BJ (cell line): ENCODE data around the gene ZFYVE26. TPM values are rescaled to one million over a fixed set of nuclear protein-coding genes. Genes with fewer than 3 reads are reported as not detected.
"Not testable (repeated sequence)": the region's sequence is repeated elsewhere in the genome, so short reads cannot be mapped to it uniquely, and the experiment has no call there.

Source experiments
- CTCF ChIA-PET: fragments of 350-600 bp; formaldehyde crosslinking; extraction: SDS; loops from one replicate; lab custom pipeline; 2021; ENCODE audit warnings: antibody characterized with exemption, inconsistent platforms; lab: Yijun Ruan, JAX
- POLR2A ChIA-PET: fragments of 300-600 bp; sonication (Branson Sonifier 250); formaldehyde crosslinking; extraction: SDS; loops from one replicate; lab custom pipeline; 2021; ENCODE audit warnings: antibody characterized with exemption; lab: Charles Lee
- DNase-seq: peaks from one replicate; pipeline ENCODE4 v3.0.0-alpha.2; 2011; ENCODE audit warnings: low read depth
- H3K27me3 ChIP-seq: 2 replicates; pipeline ENCODE4 v1.6.0; 2011; ENCODE audit warnings: low read length; ENCODE audit not compliant: control insufficient read depth, insufficient read depth
- H3K36me3 ChIP-seq: 2 replicates; pipeline ENCODE4 v1.5.1; 2011; ENCODE audit warnings: low read length; ENCODE audit not compliant: control insufficient read depth, insufficient read depth
- H3K4me3 ChIP-seq: 2 replicates; pipeline ENCODE4 v1.5.1; 2011; ENCODE audit warnings: low read depth, mild to moderate bottlenecking, control low read depth, low read length
- polyA plus RNA-seq: library from polyadenylated mRNA; depleted of rRNA; stranded (reverse); fragments of >200 nt; gene quantifications from 2 replicates; pipeline ENCODE4 v1.2.3, GENCODE V29; 2011
- TF ChIP-seq, protein P1 (sequence below): IDR thresholded peaks from 2 replicates; pipeline ENCODE4 v1.5.1; 2011; ENCODE audit warnings: low read depth, mild to moderate bottlenecking, control low read depth, inconsistent platforms, low read length, moderate library complexity; ENCODE audit not compliant: insufficient read depth

Gene ZFYVE26
- polyA plus RNA-seq, 1 experiment, result 14.2 TPM

DNA sequence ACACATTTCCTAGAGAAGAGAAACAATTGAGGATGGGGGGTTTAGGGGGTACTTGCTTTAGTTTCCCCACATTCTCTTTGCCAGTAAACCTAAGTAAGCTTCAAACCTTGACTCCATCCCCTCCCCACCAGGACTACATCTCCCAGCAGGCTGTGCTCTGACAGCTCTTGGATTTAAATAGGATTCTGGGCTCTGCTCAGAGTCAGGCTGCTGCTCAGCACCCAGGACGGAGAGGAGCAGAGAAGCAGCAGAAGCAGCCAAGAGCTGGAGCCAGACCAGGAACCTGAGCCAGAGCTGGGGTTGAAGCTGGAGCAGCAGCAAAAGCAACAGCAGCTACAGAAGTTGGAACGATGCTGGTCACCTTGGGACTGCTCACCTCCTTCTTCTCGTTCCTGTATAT lies 94.1 kb downstream of the ZFYVE26 start:
- Histone ChIP-seq H3K36me3 (no peaks in the 10 kb centered on the region), H3K27me3 (peaks cover 15% of the 10 kb centered on the region), H3K4me3 (no peak overlapping the region)
- ChIA-PET POLR2A (no interaction called here), CTCF (interaction anchor here (0.7 to 4.4 kb wide), 5 partner anchors 8 to 151 kb away, joined by 3 to 14 read pairs (median 4); no protein-coding TSS in a partner anchor)
- TF ChIP-seq, protein P1, sequence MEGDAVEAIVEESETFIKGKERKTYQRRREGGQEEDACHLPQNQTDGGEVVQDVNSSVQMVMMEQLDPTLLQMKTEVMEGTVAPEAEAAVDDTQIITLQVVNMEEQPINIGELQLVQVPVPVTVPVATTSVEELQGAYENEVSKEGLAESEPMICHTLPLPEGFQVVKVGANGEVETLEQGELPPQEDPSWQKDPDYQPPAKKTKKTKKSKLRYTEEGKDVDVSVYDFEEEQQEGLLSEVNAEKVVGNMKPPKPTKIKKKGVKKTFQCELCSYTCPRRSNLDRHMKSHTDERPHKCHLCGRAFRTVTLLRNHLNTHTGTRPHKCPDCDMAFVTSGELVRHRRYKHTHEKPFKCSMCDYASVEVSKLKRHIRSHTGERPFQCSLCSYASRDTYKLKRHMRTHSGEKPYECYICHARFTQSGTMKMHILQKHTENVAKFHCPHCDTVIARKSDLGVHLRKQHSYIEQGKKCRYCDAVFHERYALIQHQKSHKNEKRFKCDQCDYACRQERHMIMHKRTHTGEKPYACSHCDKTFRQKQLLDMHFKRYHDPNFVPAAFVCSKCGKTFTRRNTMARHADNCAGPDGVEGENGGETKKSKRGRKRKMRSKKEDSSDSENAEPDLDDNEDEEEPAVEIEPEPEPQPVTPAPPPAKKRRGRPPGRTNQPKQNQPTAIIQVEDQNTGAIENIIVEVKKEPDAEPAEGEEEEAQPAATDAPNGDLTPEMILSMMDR, result no peak
- DNase-seq, result no peak

DNA sequence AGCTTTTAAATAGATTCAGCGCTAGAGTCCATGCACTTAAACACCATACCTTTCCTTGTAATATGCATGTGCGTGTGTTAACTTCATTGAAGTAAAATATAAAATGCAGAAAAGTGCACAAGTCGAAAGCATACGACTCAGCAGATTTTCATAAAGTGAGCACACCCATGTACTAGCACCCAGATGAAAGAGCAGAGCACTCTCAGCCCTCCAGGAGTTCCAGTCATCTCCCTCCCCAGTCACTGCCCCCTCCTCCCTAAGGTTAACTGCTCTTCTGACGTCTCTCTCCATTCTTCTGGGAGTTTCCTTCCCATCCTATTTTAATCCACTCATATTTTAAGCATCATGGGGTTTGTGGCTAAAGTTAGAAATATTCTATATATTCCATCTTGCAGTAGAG lies 94.5 kb downstream of the ZFYVE26 start:
- ChIA-PET CTCF (interaction anchor here (0.7 to 4.4 kb wide), 5 partner anchors 8 to 151 kb away, joined by 3 to 14 read pairs (median 4); no protein-coding TSS in a partner anchor), POLR2A (no interaction called here)
- H3K4me3 ChIP-seq, result no peak overlapping the region
- H3K27me3 ChIP-seq, result peaks cover 14% of the 10 kb centered on the region
- DNase-seq, result no peak
- no peaks in the 10 kb centered on the region for H3K36me3 ChIP-seq
- TF ChIP-seq, protein P1, result no peak

DNA sequence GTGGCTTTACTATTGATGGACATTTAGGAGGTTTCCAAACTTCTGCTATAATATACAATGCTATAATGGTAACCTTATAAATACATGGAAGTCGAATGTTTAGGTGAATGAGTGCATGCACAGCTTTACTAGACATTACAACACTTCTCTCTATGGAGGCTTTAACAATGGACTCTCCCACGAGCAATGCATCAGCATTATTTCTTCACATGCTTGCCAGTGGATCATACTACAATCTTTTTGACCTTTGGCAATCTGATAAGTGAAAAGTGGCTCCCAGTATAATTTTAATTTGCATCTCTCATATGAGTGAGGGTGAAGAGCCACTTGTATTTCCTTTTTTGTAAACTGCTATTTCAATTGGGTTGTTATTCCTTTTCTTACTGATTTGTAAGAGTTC lies 96.5 kb downstream of the ZFYVE26 start:
- CTCF ChIA-PET, result interaction anchor here (4.4 kb wide), 1 partner anchor 15 kb away, joined by 14 read pairs; no protein-coding TSS in a partner anchor
- Histone ChIP-seq H3K4me3 (no peak overlapping the region), H3K36me3 (no peaks in the 10 kb centered on the region), H3K27me3 (peaks cover 9% of the 10 kb centered on the region)
- POLR2A ChIA-PET, result no interaction called here
- TF ChIP-seq, protein P1, result no peak
- DNase-seq, result no peak

DNA sequence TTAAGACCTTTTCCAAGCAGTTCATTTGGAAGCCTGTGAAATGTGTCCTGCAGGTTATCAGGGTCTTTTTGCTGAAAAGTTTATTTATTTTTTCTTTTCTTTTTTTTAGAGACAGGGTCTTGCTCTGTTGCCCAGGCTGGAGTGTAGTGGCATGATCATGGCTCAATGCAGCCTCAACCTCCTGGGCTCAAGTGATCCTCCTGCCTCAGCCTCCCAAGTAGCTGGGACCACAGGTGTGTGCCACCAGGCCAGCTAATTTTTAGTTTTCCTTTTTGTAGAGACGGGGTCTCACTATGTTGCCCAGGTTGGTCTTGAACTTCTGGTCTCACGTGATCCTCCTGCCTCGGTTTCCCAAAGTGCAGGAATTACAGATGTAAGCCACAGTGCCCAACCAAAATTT lies 97.0 kb downstream of the ZFYVE26 start:
- H3K36me3 ChIP-seq, POLR2A ChIA-PET, H3K4me3 ChIP-seq, H3K27me3 ChIP-seq, DNase-seq: not testable (repeated sequence)
- CTCF ChIA-PET, result interaction anchor here (4.4 kb wide), 1 partner anchor 15 kb away, joined by 14 read pairs; no protein-coding TSS in a partner anchor

DNA sequence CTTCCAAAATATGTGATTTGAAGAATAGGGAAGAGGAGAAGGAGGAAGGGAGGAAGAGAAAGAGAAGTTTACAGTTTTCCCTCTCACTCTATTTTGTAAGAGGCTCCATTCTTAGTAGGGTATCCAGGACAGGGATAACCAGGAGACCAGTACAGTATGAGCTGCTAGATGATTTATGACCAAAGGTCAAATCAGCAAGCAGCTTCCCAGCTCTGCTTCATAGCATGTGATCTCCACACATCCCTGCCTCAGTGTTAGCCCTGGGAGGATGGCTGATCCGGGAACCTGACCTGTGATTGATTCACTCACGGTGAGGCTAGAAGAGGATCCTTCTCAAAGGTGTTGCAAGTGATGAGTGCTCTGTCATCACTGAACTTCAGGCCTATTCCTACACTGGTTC lies 98.1 kb downstream of the ZFYVE26 start:
- CTCF ChIA-PET, result interaction anchor here (1.0 kb wide), 1 partner anchor 134 kb away, joined by 3 read pairs; no protein-coding TSS in a partner anchor
- Histone ChIP-seq H3K36me3 (no peaks in the 10 kb centered on the region), H3K27me3 (peaks cover 9% of the 10 kb centered on the region), H3K4me3 (no peak overlapping the region)
- DNase-seq, result no peak
- TF ChIP-seq, protein P1, result no peak
- POLR2A ChIA-PET, result no interaction called here

DNA sequence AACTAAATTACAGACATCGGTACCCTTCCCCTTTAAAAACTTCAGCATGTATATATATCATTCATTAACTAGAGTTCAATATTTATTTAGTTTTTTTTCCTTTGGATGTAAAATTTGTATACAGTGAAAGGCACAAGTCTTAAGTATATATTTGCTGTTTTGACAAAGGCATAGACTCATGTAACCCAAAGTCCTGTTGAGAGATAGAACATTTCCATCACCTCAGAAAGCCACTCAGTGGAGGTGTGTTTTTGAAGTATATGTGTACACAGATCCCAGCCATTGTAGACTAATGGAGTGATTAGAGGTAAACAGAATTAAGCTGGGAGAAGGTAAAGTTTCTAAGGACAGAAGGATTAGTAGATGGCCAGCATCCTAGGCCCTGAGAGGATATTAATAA lies 99.3 kb downstream of the ZFYVE26 start:
- TF ChIP-seq, protein P1, result no peak
- Histone ChIP-seq H3K27me3 (peaks cover 9% of the 10 kb centered on the region), H3K4me3 (no peak overlapping the region), H3K36me3 (no peaks in the 10 kb centered on the region)
- ChIA-PET CTCF (no interaction called here), POLR2A (no interaction called here)
- no peak for DNase-seq
